Fibroblast of villous mesenchyme (primary cell): ENCODE data around the gene DPY19L3. TPM values are rescaled to one million over a fixed set of nuclear protein-coding genes. Genes with fewer than 3 reads are reported as not detected.
"Not testable (repeated sequence)": the region's sequence is repeated elsewhere in the genome, so short reads cannot be mapped to it uniquely, and the experiment has no call there.

Experiments
- DNase-seq: peaks from one replicate; pipeline ENCODE4 v3.0.0-alpha.2; 2010; ENCODE audit warnings: low read depth
- H3K4me3 ChIP-seq: 2 replicates; pipeline ENCODE4 v1.5.1; 2011; ENCODE audit warnings: low read depth, mild to moderate bottlenecking, low read length
- total RNA-seq: library from RNA; depleted of rRNA; stranded (reverse); fragments of >200 nt; gene quantifications from 2 replicates; pipeline ENCODE4 v1.2.3, GENCODE V29; 2012
- TF ChIP-seq, protein P1 (sequence below): IDR thresholded peaks from 2 replicates; pipeline ENCODE4 v1.5.1; 2012; ENCODE audit warnings: low read depth, mild to moderate bottlenecking, low read length; ENCODE audit not compliant: insufficient read depth

The DPY19L3 gene
- total RNA-seq, 1 donor, result 22.5 TPM

DNA sequence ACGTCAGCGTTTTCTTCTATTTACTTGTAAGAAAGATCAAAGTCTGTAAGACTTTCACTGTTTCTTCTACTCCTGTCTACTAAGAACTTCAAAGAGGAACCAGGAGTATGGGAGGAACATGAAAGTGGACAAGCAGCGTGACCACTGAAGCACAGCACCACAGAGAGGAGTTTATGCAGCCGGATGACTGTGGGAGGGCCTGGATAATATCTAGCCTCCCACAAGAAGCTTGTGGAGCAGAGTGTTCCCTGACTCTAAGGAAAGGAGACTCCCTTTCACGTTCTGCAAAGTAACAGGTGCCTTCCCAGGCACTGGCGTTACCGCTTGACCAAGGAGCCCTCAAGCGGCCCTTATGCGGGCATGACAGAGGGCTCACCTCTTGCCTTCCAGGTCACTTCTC, 91.8 kb downstream of the DPY19L3 start:
- TF ChIP-seq, protein P1, sequence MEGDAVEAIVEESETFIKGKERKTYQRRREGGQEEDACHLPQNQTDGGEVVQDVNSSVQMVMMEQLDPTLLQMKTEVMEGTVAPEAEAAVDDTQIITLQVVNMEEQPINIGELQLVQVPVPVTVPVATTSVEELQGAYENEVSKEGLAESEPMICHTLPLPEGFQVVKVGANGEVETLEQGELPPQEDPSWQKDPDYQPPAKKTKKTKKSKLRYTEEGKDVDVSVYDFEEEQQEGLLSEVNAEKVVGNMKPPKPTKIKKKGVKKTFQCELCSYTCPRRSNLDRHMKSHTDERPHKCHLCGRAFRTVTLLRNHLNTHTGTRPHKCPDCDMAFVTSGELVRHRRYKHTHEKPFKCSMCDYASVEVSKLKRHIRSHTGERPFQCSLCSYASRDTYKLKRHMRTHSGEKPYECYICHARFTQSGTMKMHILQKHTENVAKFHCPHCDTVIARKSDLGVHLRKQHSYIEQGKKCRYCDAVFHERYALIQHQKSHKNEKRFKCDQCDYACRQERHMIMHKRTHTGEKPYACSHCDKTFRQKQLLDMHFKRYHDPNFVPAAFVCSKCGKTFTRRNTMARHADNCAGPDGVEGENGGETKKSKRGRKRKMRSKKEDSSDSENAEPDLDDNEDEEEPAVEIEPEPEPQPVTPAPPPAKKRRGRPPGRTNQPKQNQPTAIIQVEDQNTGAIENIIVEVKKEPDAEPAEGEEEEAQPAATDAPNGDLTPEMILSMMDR, result no peak
- no peak overlapping the region for H3K4me3 ChIP-seq
- DNase-seq, result no peak

DNA sequence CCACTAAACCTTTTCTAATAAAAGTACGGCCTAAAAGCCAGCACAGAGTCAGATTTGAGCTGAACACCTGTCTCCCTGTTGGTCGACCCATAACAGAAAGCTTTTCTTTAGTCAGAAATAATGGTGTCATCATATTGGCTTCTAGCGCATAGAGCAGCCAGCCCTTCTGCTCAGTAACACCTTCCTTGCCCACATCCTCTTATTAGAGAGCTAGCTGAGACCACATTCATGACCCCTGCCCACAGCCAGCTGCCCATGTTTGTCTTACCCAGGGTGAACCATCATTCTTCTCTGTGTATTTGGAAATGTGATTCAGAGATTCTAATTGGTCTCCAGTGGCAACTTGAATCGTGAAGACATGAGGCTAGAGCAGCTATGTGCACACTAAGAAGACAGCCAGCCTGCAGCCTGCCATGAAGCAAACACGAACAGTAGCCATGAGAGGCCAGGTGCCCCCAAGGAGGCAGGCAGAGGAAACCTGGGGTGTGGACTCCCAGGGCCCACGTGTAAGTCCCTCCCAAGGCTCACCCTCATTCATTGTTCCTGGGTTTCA, 93.2 kb downstream of the DPY19L3 start:
- TF ChIP-seq, protein P1, result no peak
- DNase-seq, result no peak
- no peak overlapping the region for H3K4me3 ChIP-seq

GRCh38 chr19:32512498-32512897, 106.9 kb downstream of the DPY19L3 start:
- not testable (repeated sequence) for H3K4me3 ChIP-seq, DNase-seq

- TF ChIP-seq, protein P1, result no peak
- DNase-seq, result no peak
- no peak overlapping the region for H3K4me3 ChIP-seq
Measured at GRCh38 chr19:32519023-32519422, 113.5 kb downstream of the DPY19L3 start.

- DNase-seq, result no peak
- H3K4me3 ChIP-seq, result no peak overlapping the region
- TF ChIP-seq, protein P1, result no peak
Measured at GRCh38 chr19:32522967-32523366, 117.4 kb downstream of the DPY19L3 start.

- no peak overlapping the region for H3K4me3 ChIP-seq
- no peak for DNase-seq
- TF ChIP-seq, protein P1, result no peak
Measured at GRCh38 chr19:32526895-32527294, 121.3 kb downstream of the DPY19L3 start.

GRCh38 chr19:32530773-32531172, 125.2 kb downstream of the DPY19L3 start:
- DNase-seq, result no peak
- no peak overlapping the region for H3K4me3 ChIP-seq
- TF ChIP-seq, protein P1, result no peak

- no peak overlapping the region for H3K4me3 ChIP-seq
- TF ChIP-seq, protein P1, result no peak
- no peak for DNase-seq
Measured at GRCh38 chr19:32532233-32532632, 126.7 kb downstream of the DPY19L3 start.
